NT2/D1 (cell line): ENCODE measurements around the gene HOOK2.
"Not testable (repeated sequence)": the region's sequence is repeated elsewhere in the genome, so short reads cannot be mapped to it uniquely, and the experiment has no call there.

Experiments used
- SUZ12 ChIP-seq: IDR thresholded peaks from 2 replicates; pipeline ENCODE4 v1.6.1; 2011; ENCODE audit not compliant: insufficient read length, insufficient read depth; ENCODE audit errors: extremely low read depth
- YY1 ChIP-seq: IDR thresholded peaks from 2 replicates; pipeline ENCODE4 v1.6.1; 2011; ENCODE audit not compliant: insufficient read length, insufficient read depth

DNA sequence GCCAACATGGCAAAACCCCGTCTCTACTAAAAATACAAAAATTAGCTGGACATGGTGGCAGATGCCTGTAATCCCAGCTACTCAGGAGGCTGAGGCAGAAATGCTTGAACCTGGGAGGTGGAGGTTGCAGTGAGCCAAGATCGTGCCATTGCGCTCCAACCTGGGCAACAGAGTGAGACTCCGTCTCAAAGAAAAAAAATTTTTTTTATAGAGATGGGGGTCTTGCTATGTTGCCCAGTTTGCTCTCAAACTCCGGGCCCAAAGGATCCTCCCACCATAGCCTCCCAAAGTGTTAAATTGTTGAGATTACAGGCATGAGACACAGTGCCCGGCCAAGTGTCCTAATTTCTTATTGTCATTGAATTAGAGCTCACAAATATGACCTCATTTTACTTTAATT lies 41.8 kb upstream of the HOOK2 start:
- not testable (repeated sequence) for TF ChIP-seq YY1, SUZ12
